ENCODE measurements around the gene GNLY. TPM values are rescaled to one million over a fixed set of nuclear protein-coding genes. Genes with fewer than 3 reads are reported as not detected.

Gene GNLY
- total and polyA plus RNA-seq, 2 of the 4 experiments (the other 2 are of a cell fraction): not detected

DNA sequence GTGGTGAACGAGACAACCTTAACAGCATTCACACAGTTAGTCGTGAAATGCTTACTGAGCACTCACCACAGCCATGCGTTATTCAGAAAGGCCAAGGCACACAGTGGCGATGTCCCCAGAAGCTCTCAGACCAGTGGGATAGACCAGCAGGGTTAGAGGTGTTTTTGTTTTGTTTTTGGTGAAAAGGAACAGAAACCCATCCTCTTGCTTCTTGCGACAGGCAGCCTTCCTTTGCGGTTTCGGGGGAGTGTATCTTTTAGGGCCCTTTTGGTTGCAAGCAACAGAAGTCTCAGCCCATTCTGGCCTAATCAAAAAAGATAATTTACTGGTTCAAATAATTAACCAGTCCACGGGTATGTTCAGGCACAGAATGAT lies 4.7 kb downstream of the GNLY start:
- H3K9me1 ChIP-seq (ENCODE audit: insufficient read depth, low read length): no peaks in the 10 kb centered on the region
- H3K56ac ChIP-seq (ENCODE audit: extremely low read depth, insufficient read depth, low read length): no peak overlapping the region; the same call in 1 of the 2 replicates
- DNase-seq (no peak), ATAC-seq (ENCODE audit: low read depth) (no peak)
- H2BK20ac ChIP-seq (ENCODE audit: low read depth, low read length): no peak overlapping the region
- no peak overlapping the region for H3K18ac ChIP-seq (ENCODE audit: low read depth, low read length)
- no peak overlapping the region for H4K91ac ChIP-seq (ENCODE audit: insufficient read depth, low read depth, low read length)
- H2AK5ac ChIP-seq (ENCODE audit: low read depth, low read length): no peak overlapping the region
- no peak overlapping the region for H4K5ac ChIP-seq (ENCODE audit: low read depth, low read length)
- no peaks in the 10 kb centered on the region for H3K36me3 ChIP-seq (ENCODE audit: control insufficient read depth, insufficient read depth, low read length)
- no peak overlapping the region for H3K4me3 ChIP-seq (ENCODE audit: insufficient read depth, low read depth, low read length)
- WGBS, 2 experiments (ENCODE audit: extremely low coverage in 2 of 2, insufficient read length in 1 of 2): no CpG with 5 or more reads among the region's 8 CpGs
- peak overlapping the region; percentile 15 for H3K4ac ChIP-seq (ENCODE audit: low read depth, low read length)
- intact Hi-C loops (cut with micrococcal nuclease) (no loop called here), dilution Hi-C loops (cut with HindIII; ENCODE audit: low sequenced_read_pairs, unreplicated experiment) (no loop called here), in situ Hi-C loops (cut with MboI; ENCODE audit: low sequenced_read_pairs) (no loop called here)
- H2AFZ ChIP-seq (replicated peaks; ENCODE audit: low read length, poor library complexity): no peak overlapping the region
- no peak overlapping the region for H3K9ac ChIP-seq (ENCODE audit: low read depth, low read length)
- H3K27ac ChIP-seq (ENCODE audit: insufficient read depth, low read length): no peak overlapping the region
- H2BK5ac ChIP-seq (ENCODE audit: low read depth, low read length, poor library complexity, severe bottlenecking): no peak overlapping the region
- peak overlapping the region; percentile 6 for H2BK120ac ChIP-seq (ENCODE audit: low read depth, low read length)
- POLR2A ChIA-PET (ENCODE audit: unreplicated experiment): no interaction called here
- H2AK9ac ChIP-seq (replicated peaks; ENCODE audit: low read depth, low read length, poor library complexity): no peak overlapping the region
- no peaks in the 10 kb centered on the region for H3K79me1 ChIP-seq (ENCODE audit: low read depth in 1 of 2, low read length in 2 of 2)
- H3K27me3 ChIP-seq (ENCODE audit: control insufficient read depth, insufficient read depth, low read length): peaks cover 6% of the 10 kb centered on the region; the same call in 1 of the 2 replicates
- H3K9me3 ChIP-seq (ENCODE audit: control insufficient read depth, insufficient read depth, low read length): no peaks in the 10 kb centered on the region
- no TSS peak for BruUV-seq (replicated peaks)
- peaks cover 7% of the 10 kb centered on the region for H3K4me1 ChIP-seq (ENCODE audit: control insufficient read depth, insufficient read depth, low read length)
- CTCF ChIA-PET: no interaction called here
- 0 out of 3 replicates have a peak overlapping the region, but pooled peaks have one; percentile 58 for H2BK15ac ChIP-seq (ENCODE audit: low read depth, low read length)
- no peak overlapping the region for H3K14ac ChIP-seq (replicated peaks; ENCODE audit: low read depth, low read length)
- no peak overlapping the region for H3K23ac ChIP-seq (ENCODE audit: low read depth, low read length)
- TF ChIP-seq MXI1 (IDR thresholded peaks at IDR 0.05; ENCODE audit: borderline replicate concordance, low read depth, low read length) (no peak), BHLHE40 (IDR thresholded peaks at IDR 0.05; ENCODE audit: low read depth, low read length) (no peak), POLR2A (IDR thresholded peaks at IDR 0.05; ENCODE audit: low read depth, low read length) (no peak), RCOR1 (IDR thresholded peaks at IDR 0.05; ENCODE audit: insufficient replicate concordance, low read length) (no peak), RAD21 (IDR thresholded peaks at IDR 0.05; ENCODE audit: low read length) (no peak), MAFK (IDR thresholded peaks at IDR 0.05; ENCODE audit: low read depth, low read length) (no peak), FOS (IDR thresholded peaks at IDR 0.05; ENCODE audit: low read depth, low read length) (no peak), CTCF (conservative IDR thresholded peaks at IDR 0.05; ENCODE audit: low read depth, low read length) (no peak), NFE2L2 (IDR thresholded peaks at IDR 0.05; ENCODE audit: low read depth, low read length) (no peak), USF2 (IDR thresholded peaks at IDR 0.05; ENCODE audit: low read depth, low read length) (no peak), MAZ (IDR thresholded peaks at IDR 0.05; ENCODE audit: borderline replicate concordance, low read depth, low read length) (no peak), CHD1 (IDR thresholded peaks at IDR 0.05; ENCODE audit: low read depth, low read length) (no peak), RFX5 (IDR thresholded peaks at IDR 0.05; ENCODE audit: low read depth, low read length) (no peak), CEBPB (IDR thresholded peaks at IDR 0.05; ENCODE audit: low read depth, low read length) (no peak), SMC3 (IDR thresholded peaks at IDR 0.05; ENCODE audit: low read depth, low read length) (no peak)
- TF ChIP-seq, protein P1, sequence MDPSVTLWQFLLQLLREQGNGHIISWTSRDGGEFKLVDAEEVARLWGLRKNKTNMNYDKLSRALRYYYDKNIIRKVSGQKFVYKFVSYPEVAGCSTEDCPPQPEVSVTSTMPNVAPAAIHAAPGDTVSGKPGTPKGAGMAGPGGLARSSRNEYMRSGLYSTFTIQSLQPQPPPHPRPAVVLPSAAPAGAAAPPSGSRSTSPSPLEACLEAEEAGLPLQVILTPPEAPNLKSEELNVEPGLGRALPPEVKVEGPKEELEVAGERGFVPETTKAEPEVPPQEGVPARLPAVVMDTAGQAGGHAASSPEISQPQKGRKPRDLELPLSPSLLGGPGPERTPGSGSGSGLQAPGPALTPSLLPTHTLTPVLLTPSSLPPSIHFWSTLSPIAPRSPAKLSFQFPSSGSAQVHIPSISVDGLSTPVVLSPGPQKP (IDR thresholded peaks at IDR 0.05; ENCODE audit: borderline replicate concordance, low read depth, low read length): no peak
- peaks cover 2% of the 10 kb centered on the region; the same call in 1 of the 2 replicates for H4K20me1 ChIP-seq (ENCODE audit: insufficient read depth, low read length)
- H3K4me2 ChIP-seq (ENCODE audit: low read depth, low read length): no peak overlapping the region
- no peak overlapping the region for H4K8ac ChIP-seq (ENCODE audit: low read depth in 2 of 2, low read length in 2 of 2)

All from IMR-90 (cell line).